Neutrophil (primary cell): ENCODE results near the gene CA10.

Experiments used
- H3K27ac ChIP-seq: fragments of 200-600 bp; sonication (generic); 2 replicates; pipeline ENCODE4 v1.5.1; 2016; ENCODE audit warnings: mild to moderate bottlenecking, moderate library complexity
- H3K27me3 ChIP-seq: fragments of 200-600 bp; sonication (generic); 2 replicates; pipeline ENCODE4 v1.6.0; 2016; ENCODE audit warnings: mild to moderate bottlenecking
- H3K36me3 ChIP-seq: fragments of 200-600 bp; sonication (generic); 2 replicates; pipeline ENCODE4 v1.5.1; 2017
- H3K4me1 ChIP-seq, 2 experiments: fragments of 200-600 bp in 1 of 2; sonication (generic) in 1 of 2; 1 replicate in 1 of 2; 2 replicates in 1 of 2; pipeline versions ENCODE4 v1.5.1 to v1.6.1; 2013 to 2016; ENCODE audit warnings: low read depth in 1 of 2, low read length in 1 of 2, mild to moderate bottlenecking in 1 of 2, moderate library complexity in 1 of 2; ENCODE audit not compliant: control insufficient read depth in 1 of 2, insufficient read depth in 1 of 2
- H3K4me3 ChIP-seq, 2 experiments: fragments of 200-600 bp in 1 of 2; sonication (generic) in 1 of 2; 1 replicate in 1 of 2; 2 replicates in 1 of 2; pipeline ENCODE4 v1.5.1; 2013 to 2016; ENCODE audit warnings: low read depth in 1 of 2, low read length in 1 of 2, mild to moderate bottlenecking in 1 of 2, moderate library complexity in 1 of 2
- H3K9me3 ChIP-seq: fragments of 200-600 bp; sonication (generic); 2 replicates; pipeline ENCODE4 v1.5.1; 2016
- CTCF ChIP-seq: fragments of 200-600 bp; sonication (generic); IDR thresholded peaks from 2 replicates; pipeline ENCODE4 v1.5.1; 2016; ENCODE audit warnings: antibody characterized with exemption

CA10 gene

DNA sequence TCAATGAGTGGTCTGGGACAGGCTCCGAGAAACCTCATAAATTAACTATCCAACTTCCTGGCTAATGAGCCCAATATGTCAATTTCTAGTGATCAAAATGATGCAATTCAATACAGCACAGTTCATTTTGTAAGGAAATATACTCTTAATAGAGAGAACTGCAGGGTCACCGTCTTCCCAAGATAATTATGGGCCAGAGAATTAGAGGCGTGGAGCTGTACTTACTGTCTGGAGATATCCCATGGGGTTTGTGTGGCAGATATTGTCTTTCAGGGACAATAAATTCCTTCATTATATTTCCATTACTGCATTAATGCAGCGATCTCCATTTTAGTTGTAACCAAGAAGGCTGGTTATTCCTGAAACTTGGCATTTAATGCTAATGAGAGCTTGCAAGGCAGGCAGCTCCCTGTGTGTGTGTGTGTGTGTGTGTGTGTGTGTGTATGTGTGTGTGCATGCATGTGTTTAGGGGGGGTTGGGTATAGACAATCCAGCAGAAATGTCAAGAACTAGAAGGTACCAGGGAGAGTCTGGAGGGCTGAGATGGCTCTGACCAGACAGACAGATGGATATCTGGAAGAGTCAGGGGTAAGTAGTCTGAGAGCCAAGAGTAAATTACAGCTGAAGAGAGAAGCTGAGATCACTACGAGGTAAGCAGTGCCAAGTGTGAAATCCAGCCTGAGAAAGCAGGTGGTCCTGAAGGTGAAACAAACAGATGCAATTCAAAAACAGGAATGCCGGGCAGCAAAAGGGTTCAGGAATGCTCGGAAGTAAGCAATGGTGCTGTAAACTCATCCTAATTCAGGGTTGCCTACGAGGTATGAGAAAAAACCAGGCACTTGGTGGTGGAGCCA is 393.0 kb downstream of the CA10 start:
- Histone ChIP-seq H3K27ac (no peak overlapping the region), H3K27me3 (no peaks in the 10 kb centered on the region), H3K9me3 (no peaks in the 10 kb centered on the region), H3K36me3 (no peaks in the 10 kb centered on the region), H3K4me1 (no peaks in the 10 kb centered on the region), H3K4me3 (no peak overlapping the region)
- TF ChIP-seq CTCF, result no peak

- TF ChIP-seq CTCF, result no peak
- Histone ChIP-seq H3K27ac (no peak overlapping the region), H3K4me3 (no peak overlapping the region), H3K4me1 (no peaks in the 10 kb centered on the region), H3K27me3 (no peaks in the 10 kb centered on the region), H3K36me3 (no peaks in the 10 kb centered on the region), H3K9me3 (no peaks in the 10 kb centered on the region)
Measured at GRCh38 chr17:51764387-51764971, 394.0 kb downstream of the CA10 start.

DNA sequence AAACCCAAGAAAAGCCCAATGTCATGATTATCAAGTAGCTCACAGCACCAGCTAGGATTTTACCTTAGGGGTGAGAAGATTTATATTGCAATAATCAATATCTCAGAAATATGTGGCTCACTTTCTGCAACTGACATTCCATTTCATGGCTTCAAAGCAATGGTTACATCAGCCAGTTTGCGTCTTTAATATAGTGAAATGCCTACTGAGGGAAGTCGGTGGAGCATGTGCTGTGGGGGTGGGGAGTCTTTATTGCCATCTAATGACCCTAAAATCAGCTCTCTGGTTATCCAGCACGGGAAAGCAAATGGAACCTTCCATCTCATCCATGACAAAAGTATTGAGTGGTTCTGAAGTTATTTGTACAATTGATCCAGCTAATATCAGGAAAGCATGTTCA is 395.5 kb downstream of the CA10 start:
- no peak overlapping the region for H3K4me3 ChIP-seq
- TF ChIP-seq CTCF, result no peak
- no peaks in the 10 kb centered on the region for H3K9me3 ChIP-seq
- H3K36me3 ChIP-seq, result no peaks in the 10 kb centered on the region
- no peaks in the 10 kb centered on the region for H3K4me1 ChIP-seq
- no peak overlapping the region for H3K27ac ChIP-seq
- H3K27me3 ChIP-seq, result no peaks in the 10 kb centered on the region

- no peak for TF ChIP-seq CTCF
- Histone ChIP-seq H3K27ac (no peak overlapping the region), H3K27me3 (no peaks in the 10 kb centered on the region), H3K36me3 (no peaks in the 10 kb centered on the region), H3K4me3 (no peak overlapping the region), H3K4me1 (no peaks in the 10 kb centered on the region), H3K9me3 (no peaks in the 10 kb centered on the region)
Measured at GRCh38 chr17:51761105-51761504, 397.4 kb downstream of the CA10 start.

DNA sequence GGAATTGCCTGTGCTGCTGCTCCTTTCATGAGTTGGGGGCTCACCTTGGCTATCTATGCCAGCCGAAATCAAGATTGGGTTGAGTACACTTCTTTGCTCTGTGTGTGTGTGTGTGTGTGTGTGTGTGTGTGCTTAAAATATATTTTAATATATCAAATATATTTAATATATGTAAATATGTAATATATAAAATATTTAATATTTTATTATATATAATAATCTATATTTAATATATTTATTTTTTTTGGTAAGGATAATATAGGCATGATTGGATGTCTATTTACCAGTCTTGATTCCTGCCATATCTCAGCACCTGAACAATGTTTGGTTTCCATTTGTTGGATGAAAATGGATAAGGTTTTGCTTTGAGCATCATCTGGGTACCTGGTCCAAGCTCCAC is 399.3 kb downstream of the CA10 start:
- no peak overlapping the region for H3K4me3 ChIP-seq
- no peaks in the 10 kb centered on the region for H3K9me3 ChIP-seq
- H3K27me3 ChIP-seq, result no peaks in the 10 kb centered on the region
- no peaks in the 10 kb centered on the region for H3K4me1 ChIP-seq
- no peak overlapping the region for H3K27ac ChIP-seq
- H3K36me3 ChIP-seq, result no peaks in the 10 kb centered on the region
- no peak for TF ChIP-seq CTCF
